ENCODE results near the gene DNAJB4. TPM values are rescaled to one million over a fixed set of nuclear protein-coding genes. Genes with fewer than 3 reads are reported as not detected.

DNAJB4 gene
- total RNA-seq, 1 experiment from 2014 or later = 28.5 TPM

GRCh38 chr1:78029793-78030192 is 25.1 kb downstream of the DNAJB4 start:
- Mint-ChIP-seq H3K4me1 (ENCODE audit: insufficient read depth, unreplicated experiment) (peaks cover 17% of the 10 kb centered on the region), H3K27ac (ENCODE audit: low read depth, unreplicated experiment) (no peak overlapping the region), H3K9me3 (ENCODE audit: unreplicated experiment) (no peaks in the 10 kb centered on the region), H3K4me3 (ENCODE audit: unreplicated experiment) (no peak overlapping the region), H3K27me3 (ENCODE audit: insufficient read depth, unreplicated experiment) (no peaks in the 10 kb centered on the region), H3K36me3 (ENCODE audit: insufficient read depth, unreplicated experiment) (peaks cover 6% of the 10 kb centered on the region)
- no peak for TF ChIP-seq CTCF (IDR thresholded peaks at IDR 0.05; ENCODE audit: unreplicated experiment)
- BruUV-seq (replicated peaks) = no TSS peak
- ChIA-PET POLR2A (interaction anchor here (1.0 to 1.8 kb wide), 2 partner anchors 12 to 24 kb away, joined by 4 to 10 read pairs; partner anchors contain the start of gene DNAJB4), CTCF (interaction anchor here (0.6 to 1.1 kb wide), 3 partner anchors 49 to 196 kb away, joined by 3 to 4 read pairs (median 3); no protein-coding TSS in a partner anchor)
- intact Hi-C loops (cut with micrococcal nuclease) = no loop called here
- no peak for DNase-seq (ENCODE audit: unreplicated experiment)

GRCh38 chr1:78032996-78033796 is 28.5 kb downstream of the DNAJB4 start:
- H3K36me3 Mint-ChIP-seq (ENCODE audit: insufficient read depth, unreplicated experiment) = peaks cover 6% of the 10 kb centered on the region
- TF ChIP-seq CTCF (IDR thresholded peaks at IDR 0.05; ENCODE audit: unreplicated experiment) = no peak
- intact Hi-C loops (cut with micrococcal nuclease) = no loop called here
- H3K27ac Mint-ChIP-seq (ENCODE audit: low read depth, unreplicated experiment) = no peak overlapping the region
- no peak overlapping the region for H3K4me3 Mint-ChIP-seq (ENCODE audit: unreplicated experiment)
- no peaks in the 10 kb centered on the region for H3K9me3 Mint-ChIP-seq (ENCODE audit: unreplicated experiment)
- CTCF ChIA-PET = interaction anchor here (0.6 to 2.2 kb wide), 8 partner anchors 11 to 81 kb away, joined by 3 to 21 read pairs (median 7); partner anchors contain the start of genes DNAJB4 and FUBP1
- H3K4me1 Mint-ChIP-seq (ENCODE audit: insufficient read depth, unreplicated experiment) = peaks cover 19% of the 10 kb centered on the region
- DNase-seq (ENCODE audit: unreplicated experiment) = peak; percentile 73
- POLR2A ChIA-PET = interaction anchor here (0.6 to 3.9 kb wide), 21 partner anchors 9 to 301 kb away, joined by 3 to 79 read pairs (median 5); partner anchors contain the start of genes DNAJB4 and FUBP1
- BruUV-seq (replicated peaks) = no TSS peak
- H3K27me3 Mint-ChIP-seq (ENCODE audit: insufficient read depth, unreplicated experiment) = no peaks in the 10 kb centered on the region

GRCh38 chr1:78033797-78034172 is 29.0 kb downstream of the DNAJB4 start:
- Mint-ChIP-seq H3K27me3 (ENCODE audit: insufficient read depth, unreplicated experiment) (no peaks in the 10 kb centered on the region), H3K4me1 (ENCODE audit: insufficient read depth, unreplicated experiment) (peaks cover 24% of the 10 kb centered on the region), H3K9me3 (ENCODE audit: unreplicated experiment) (no peaks in the 10 kb centered on the region), H3K4me3 (ENCODE audit: unreplicated experiment) (no peak overlapping the region), H3K36me3 (ENCODE audit: insufficient read depth, unreplicated experiment) (peaks cover 6% of the 10 kb centered on the region), H3K27ac (ENCODE audit: low read depth, unreplicated experiment) (no peak overlapping the region)
- ChIA-PET CTCF (interaction anchor here (0.8 to 2.2 kb wide), 7 partner anchors 11 to 80 kb away, joined by 3 to 21 read pairs (median 8); partner anchors contain the start of genes DNAJB4 and FUBP1), POLR2A (interaction anchor here (0.6 to 3.9 kb wide), 17 partner anchors 10 to 302 kb away, joined by 3 to 79 read pairs (median 7); partner anchors contain the start of genes DNAJB4, FUBP1 and NEXN)
- BruUV-seq (replicated peaks) = no TSS peak
- peak; percentile 77 for DNase-seq (ENCODE audit: unreplicated experiment)
- TF ChIP-seq CTCF (IDR thresholded peaks at IDR 0.05; ENCODE audit: unreplicated experiment) = no peak
- intact Hi-C loops (cut with micrococcal nuclease) = no loop called here

DNA sequence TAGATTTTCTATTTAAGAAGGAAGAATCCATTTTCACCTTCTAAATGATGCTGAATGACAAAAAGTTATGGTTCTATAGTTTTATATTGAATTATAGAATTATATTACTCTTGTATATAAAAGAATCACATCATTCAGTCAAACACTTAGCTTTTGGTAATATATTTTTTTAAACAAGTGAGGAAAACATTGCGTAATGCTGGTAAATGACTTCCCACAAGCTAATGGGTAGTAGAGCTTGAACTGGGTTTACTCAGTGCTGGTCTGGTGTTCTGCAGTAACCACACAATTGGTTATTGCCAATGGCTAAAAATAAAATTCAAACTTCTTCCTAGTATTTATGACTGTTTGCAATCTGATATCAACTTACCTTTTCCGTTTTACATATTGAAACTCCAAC is 30.4 kb downstream of the DNAJB4 start:
- H3K4me1 Mint-ChIP-seq (ENCODE audit: insufficient read depth, unreplicated experiment) = peaks cover 24% of the 10 kb centered on the region
- no peaks in the 10 kb centered on the region for H3K27me3 Mint-ChIP-seq (ENCODE audit: insufficient read depth, unreplicated experiment)
- H3K27ac Mint-ChIP-seq (ENCODE audit: low read depth, unreplicated experiment) = no peak overlapping the region
- no peak overlapping the region for H3K4me3 Mint-ChIP-seq (ENCODE audit: unreplicated experiment)
- intact Hi-C loops (cut with micrococcal nuclease) = no loop called here
- DNase-seq (ENCODE audit: unreplicated experiment) = peak; percentile 4
- ChIA-PET POLR2A (interaction anchor here (1.5 to 3.9 kb wide), 2 partner anchors 30 to 57 kb away, joined by 4 to 79 read pairs; partner anchors contain the start of genes DNAJB4 and FUBP1), CTCF (interaction anchor here (0.8 kb wide), 1 partner anchor 44 kb away, joined by 3 read pairs; no protein-coding TSS in a partner anchor)
- no TSS peak for BruUV-seq (replicated peaks)
- H3K36me3 Mint-ChIP-seq (ENCODE audit: insufficient read depth, unreplicated experiment) = no peaks in the 10 kb centered on the region
- no peak for TF ChIP-seq CTCF (IDR thresholded peaks at IDR 0.05; ENCODE audit: unreplicated experiment)
- no peaks in the 10 kb centered on the region for H3K9me3 Mint-ChIP-seq (ENCODE audit: unreplicated experiment)
